Measurements from ENCODE around the gene DHRSX. TPM values are rescaled to one million over a fixed set of nuclear protein-coding genes. Genes with fewer than 3 reads are reported as not detected.
"Not testable (repeated sequence)": the region's sequence is repeated elsewhere in the genome, so short reads cannot be mapped to it uniquely, and the experiment has no call there.

DHRSX gene
- total RNA-seq, 1 donor from 2014 or later, result 31.8 TPM

- Mint-ChIP-seq H3K4me3 (no peak overlapping the region), H3K9me3 (peaks cover 17% of the 10 kb centered on the region), H3K27ac (no peak overlapping the region), H3K36me3 (peaks cover 53% of the 10 kb centered on the region), H3K27me3 (ENCODE audit: insufficient read depth, low read depth) (peaks cover 7% of the 10 kb centered on the region), H3K4me1 (no peaks in the 10 kb centered on the region)
- no peak overlapping the region for H3K27ac ChIP-seq
- H3K9me3 ChIP-seq (ENCODE audit: low read depth), result no peaks in the 10 kb centered on the region
- no peaks in the 10 kb centered on the region for H3K36me3 ChIP-seq
- no peak overlapping the region for H3K4me2 ChIP-seq
- H4K20me1 ChIP-seq (ENCODE audit: low read depth), result no peaks in the 10 kb centered on the region
- H3K79me2 ChIP-seq (ENCODE audit: low read depth), result peaks cover 14% of the 10 kb centered on the region
- H3K9ac ChIP-seq, result no peak overlapping the region
- H3K4me1 ChIP-seq, result no peaks in the 10 kb centered on the region
- no peak overlapping the region for H3K4me3 ChIP-seq
- no peak for DNase-seq (ENCODE audit: low spot score)
- no peaks in the 10 kb centered on the region for H3K27me3 ChIP-seq
- H2AFZ ChIP-seq (replicated peaks), result no peak overlapping the region
- H3F3A ChIP-seq (ENCODE audit: low read depth), result no peaks in the 10 kb centered on the region
- TF ChIP-seq EZH2phosphoT487 (IDR thresholded peaks at IDR 0.05) (no peak), CTCF (IDR thresholded peaks at IDR 0.05) (no peak), EZH2 (IDR thresholded peaks at IDR 0.05) (no peak)
Measured at GRCh38 chrX:2424317-2424716, 76.5 kb downstream of the DHRSX start.

- Histone ChIP-seq H3K4me1 (no peaks in the 10 kb centered on the region), H3K27ac (no peak overlapping the region), H4K20me1 (ENCODE audit: low read depth) (no peaks in the 10 kb centered on the region), H3K36me3 (no peaks in the 10 kb centered on the region), H3K79me2 (ENCODE audit: low read depth) (peaks cover 14% of the 10 kb centered on the region), H3K4me3 (no peak overlapping the region), H3K9ac (no peak overlapping the region), H3F3A (ENCODE audit: low read depth) (no peaks in the 10 kb centered on the region), H3K4me2 (no peak overlapping the region), H2AFZ (replicated peaks) (no peak overlapping the region), H3K27me3 (no peaks in the 10 kb centered on the region), H3K9me3 (ENCODE audit: low read depth) (no peaks in the 10 kb centered on the region)
- Mint-ChIP-seq H3K27ac (peak overlapping the region; percentile 38), H3K27me3 (ENCODE audit: insufficient read depth, low read depth) (peaks cover 7% of the 10 kb centered on the region), H3K4me3 (no peak overlapping the region), H3K9me3 (peaks cover 17% of the 10 kb centered on the region), H3K4me1 (no peaks in the 10 kb centered on the region), H3K36me3 (peaks cover 53% of the 10 kb centered on the region)
- no peak for DNase-seq (ENCODE audit: low spot score)
- no peak for TF ChIP-seq EZH2 (IDR thresholded peaks at IDR 0.05)
- TF ChIP-seq CTCF (IDR thresholded peaks at IDR 0.05), result no peak
- TF ChIP-seq EZH2phosphoT487 (IDR thresholded peaks at IDR 0.05), result no peak
Measured at GRCh38 chrX:2423899-2424298, 76.9 kb downstream of the DHRSX start.

GRCh38 chrX:2423282-2423681 is 77.5 kb downstream of the DHRSX start:
- Histone ChIP-seq H3K27me3 (no peaks in the 10 kb centered on the region), H3F3A (ENCODE audit: low read depth) (no peaks in the 10 kb centered on the region), H3K79me2 (ENCODE audit: low read depth) (peaks cover 10% of the 10 kb centered on the region), H2AFZ (replicated peaks) (no peak overlapping the region), H3K9me3 (ENCODE audit: low read depth) (no peaks in the 10 kb centered on the region), H3K4me1 (no peaks in the 10 kb centered on the region), H3K27ac (no peak overlapping the region), H3K9ac (no peak overlapping the region), H4K20me1 (ENCODE audit: low read depth) (no peaks in the 10 kb centered on the region), H3K4me3 (no peak overlapping the region), H3K4me2 (no peak overlapping the region), H3K36me3 (no peaks in the 10 kb centered on the region)
- H3K36me3 Mint-ChIP-seq, result peaks cover 49% of the 10 kb centered on the region
- DNase-seq (ENCODE audit: low spot score), result no peak
- TF ChIP-seq CTCF (IDR thresholded peaks at IDR 0.05), result no peak
- no peak for TF ChIP-seq EZH2phosphoT487 (IDR thresholded peaks at IDR 0.05)
- TF ChIP-seq EZH2 (IDR thresholded peaks at IDR 0.05), result no peak
- H3K27ac Mint-ChIP-seq, result no peak overlapping the region
- H3K4me1 Mint-ChIP-seq, result no peaks in the 10 kb centered on the region
- H3K9me3 Mint-ChIP-seq, result peaks cover 13% of the 10 kb centered on the region
- H3K27me3 Mint-ChIP-seq (ENCODE audit: insufficient read depth, low read depth), result peaks cover 7% of the 10 kb centered on the region
- no peak overlapping the region for H3K4me3 Mint-ChIP-seq

GRCh38 chrX:2419418-2419817 is 81.4 kb downstream of the DHRSX start:
- not testable (repeated sequence) for H3K4me1 ChIP-seq; H4K20me1 ChIP-seq (ENCODE audit: low read depth); H3K4me3 Mint-ChIP-seq; H3K27ac Mint-ChIP-seq; H3K27ac ChIP-seq; H3K27me3 ChIP-seq; H3K27me3 Mint-ChIP-seq (ENCODE audit: insufficient read depth, low read depth); H3K4me3 ChIP-seq; H3K4me1 Mint-ChIP-seq; H3K9me3 Mint-ChIP-seq; H2AFZ ChIP-seq (replicated peaks); H3F3A ChIP-seq (ENCODE audit: low read depth); DNase-seq (ENCODE audit: low spot score); H3K9me3 ChIP-seq (ENCODE audit: low read depth); H3K79me2 ChIP-seq (ENCODE audit: low read depth); H3K36me3 ChIP-seq; H3K4me2 ChIP-seq; H3K9ac ChIP-seq
- H3K36me3 Mint-ChIP-seq, result peaks cover 23% of the 10 kb centered on the region

Measured in neural progenitor cell (in vitro differentiated cells).